GM12891 (cell line): ENCODE results near the gene CBX7.

Source experiments
- POLR2A ChIP-seq: IDR thresholded peaks from 2 replicates; pipeline ENCODE4 v1.6.1; 2011; ENCODE audit warnings: low read depth, low read length, control low read depth
- POLR2AphosphoS5 ChIP-seq: IDR thresholded peaks from 2 replicates; pipeline ENCODE4 v1.6.1; 2011; ENCODE audit warnings: low read depth, low read length, control low read depth

- TF ChIP-seq POLR2AphosphoS5 (no peak), POLR2A (no peak)
Observed at GRCh38 chr22:39081598-39081997, 70.9 kb downstream of the CBX7 start.
